H1 (cell line): ENCODE measurements around the gene EVA1B. TPM values are rescaled to one million over a fixed set of nuclear protein-coding genes. Genes with fewer than 3 reads are reported as not detected.

ENCODE experiments used
- CHD7 ChIP-seq: fragments of 300-600 bp; sonication (generic); IDR thresholded peaks from 2 replicates; pipeline ENCODE4 v1.7.1; 2012; ENCODE audit warnings: low read length, moderate library complexity, mild to moderate bottlenecking, inconsistent platforms; ENCODE audit not compliant: insufficient replicate concordance
- KDM4A ChIP-seq: IDR thresholded peaks from one replicate; pipeline ENCODE4 v1.7.1; 2012; ENCODE audit warnings: low read depth, mild to moderate bottlenecking, moderate library complexity, low read length, inconsistent platforms; ENCODE audit not compliant: severe bottlenecking
- PHF8 ChIP-seq: fragments of 200-600 bp; sonication (generic); conservative IDR thresholded peaks from 2 replicates; pipeline ENCODE4 v1.7.1; 2012; ENCODE audit warnings: low read depth, mild to moderate bottlenecking, inconsistent platforms, low read length, moderate library complexity
- POLR2A ChIP-seq, 2 experiments: IDR thresholded peaks; 1 replicate in 1 of 2; 2 replicates in 1 of 2; pipeline ENCODE4 v1.6.1; 2011; ENCODE audit warnings: low read depth in 2 of 2, low read length in 2 of 2, mild to moderate bottlenecking in 2 of 2; ENCODE audit errors: control extremely low read depth in 1 of 2
- RNF2 ChIP-seq: fragments of 200-900, 300-1000 bp; sonication (generic); IDR thresholded peaks from 2 replicates; pipeline ENCODE4 v1.7.1; 2016; ENCODE audit warnings: borderline replicate concordance, low read depth, mild to moderate bottlenecking, antibody characterized with exemption, low read length; ENCODE audit not compliant: poor library complexity, severe bottlenecking; ENCODE audit errors: missing control alignments
- SIN3A ChIP-seq, 2 experiments: IDR thresholded peaks in 1 of 2; conservative IDR thresholded peaks in 1 of 2; 2 replicates each; pipeline ENCODE4 v1.6.1; 2011 to 2012; ENCODE audit warnings: low read length in 2 of 2, improper control_type of control experiment in 1 of 2, low read depth in 1 of 2, mild to moderate bottlenecking in 1 of 2
- ZNF274 ChIP-seq: IDR thresholded peaks from 2 replicates; pipeline ENCODE4 v1.7.0; 2012; ENCODE audit warnings: low read length, borderline replicate concordance; ENCODE audit errors: extremely low read depth
- polyA plus RNA-seq, 7 experiments: library from polyadenylated mRNA; depleted of rRNA in 3 of 7; stranded (reverse) in 5 of 7; unstranded in 2 of 7; fragments of >200 nt in 5 of 7; fragments of 200-250 nt in 2 of 7; gene quantifications; 1 replicate in 5 of 7; 2 replicates in 1 of 7; 4 replicates in 1 of 7; pipeline versions ENCODE4 v1.2.1 to v1.2.3, GENCODE V29; 2011 to 2013; ENCODE audit warnings: missing spikeins in 2 of 7, mixed read lengths in 2 of 7
- total RNA-seq: library from RNA; stranded (reverse); fragmentation: NEBNext Ultra II Directional; extraction: Animal tissue kit (Norgen Biotek cat#: 25700); gene quantifications from 2 replicates; pipeline ENCODE4 v1.2.1, GENCODE V29; 2021
- TF ChIP-seq, protein P1 (sequence below), 3 experiments: IDR thresholded peaks; 1 replicate in 2 of 3; 2 replicates in 1 of 3; pipeline versions ENCODE4 v1.5.1 to v1.6.1; 2011; ENCODE audit warnings: low read length in 3 of 3, mild to moderate bottlenecking in 3 of 3, inconsistent platforms in 2 of 3, low read depth in 1 of 3, moderate library complexity in 1 of 3; ENCODE audit not compliant: insufficient read depth in 1 of 3; ENCODE audit errors: control extremely low read depth in 1 of 3

The EVA1B gene
- total and polyA plus RNA-seq, 2 of the 8 experiments (the other 6 are each of a cell fraction or from before 2014, with no cell fraction given) = 10.0 to 19.9 TPM

GRCh38 chr1:36287595-36287994 lies 35.9 kb downstream of the EVA1B start (continued):
- TF ChIP-seq CHD7 (no peak), SIN3A (conservative IDR thresholded peaks at IDR 0.05 in 1 of 2, IDR thresholded peaks at IDR 0.05 in 1 of 2; ENCODE audit: low read depth in 1 of 2, low read length in 2 of 2) (no peak), PHF8 (no peak), KDM4A (no peak), ZNF274 (no peak), POLR2A (IDR thresholded peaks at IDR 0.05; ENCODE audit: control extremely low read depth in 1 of 2, low read depth in 2 of 2, low read length in 2 of 2) (no peak), RNF2 (no peak)
- TF ChIP-seq, protein P1, sequence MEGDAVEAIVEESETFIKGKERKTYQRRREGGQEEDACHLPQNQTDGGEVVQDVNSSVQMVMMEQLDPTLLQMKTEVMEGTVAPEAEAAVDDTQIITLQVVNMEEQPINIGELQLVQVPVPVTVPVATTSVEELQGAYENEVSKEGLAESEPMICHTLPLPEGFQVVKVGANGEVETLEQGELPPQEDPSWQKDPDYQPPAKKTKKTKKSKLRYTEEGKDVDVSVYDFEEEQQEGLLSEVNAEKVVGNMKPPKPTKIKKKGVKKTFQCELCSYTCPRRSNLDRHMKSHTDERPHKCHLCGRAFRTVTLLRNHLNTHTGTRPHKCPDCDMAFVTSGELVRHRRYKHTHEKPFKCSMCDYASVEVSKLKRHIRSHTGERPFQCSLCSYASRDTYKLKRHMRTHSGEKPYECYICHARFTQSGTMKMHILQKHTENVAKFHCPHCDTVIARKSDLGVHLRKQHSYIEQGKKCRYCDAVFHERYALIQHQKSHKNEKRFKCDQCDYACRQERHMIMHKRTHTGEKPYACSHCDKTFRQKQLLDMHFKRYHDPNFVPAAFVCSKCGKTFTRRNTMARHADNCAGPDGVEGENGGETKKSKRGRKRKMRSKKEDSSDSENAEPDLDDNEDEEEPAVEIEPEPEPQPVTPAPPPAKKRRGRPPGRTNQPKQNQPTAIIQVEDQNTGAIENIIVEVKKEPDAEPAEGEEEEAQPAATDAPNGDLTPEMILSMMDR (IDR thresholded peaks at IDR 0.05; ENCODE audit: control extremely low read depth in 1 of 3, insufficient read depth in 1 of 3, low read depth in 1 of 3, low read length in 3 of 3) = no peak
